Right cardiac atrium (tissue), 5 donors: ENCODE measurements around the gene NR2C2. TPM values are rescaled to one million over a fixed set of nuclear protein-coding genes. Genes with fewer than 3 reads are reported as not detected.

ENCODE experiments used
- ATAC-seq, 2 donors: fragments of 200-7000 bp; cut with Tn5 transposase; one replicate each; pipeline versions ENCODE4 v1.8.0 to v1.9.1; 2020; ENCODE audit warnings: moderate library complexity in 2 of 2, mild to moderate bottlenecking in 1 of 2
- DNase-seq, 3 donors: peaks; one replicate each; pipeline ENCODE4 v3.0.0-alpha.2; 2020
- H3K27ac ChIP-seq: one replicate; pipeline ENCODE4 v1.5.1; 2013; ENCODE audit warnings: mild to moderate bottlenecking, low read length, control low read depth, moderate library complexity
- H3K27me3 ChIP-seq: one replicate; pipeline ENCODE4 v1.6.1; 2013; ENCODE audit not compliant: control insufficient read depth, insufficient read depth
- H3K4me1 ChIP-seq: one replicate; pipeline ENCODE4 v1.6.1; 2013; ENCODE audit warnings: low read length; ENCODE audit not compliant: control insufficient read depth, insufficient read depth
- H3K4me3 ChIP-seq: one replicate; pipeline ENCODE4 v1.5.1; 2013; ENCODE audit warnings: low read length, control low read depth
- H3K9me3 ChIP-seq: one replicate; pipeline ENCODE4 v1.6.1; 2013; ENCODE audit warnings: low read length; ENCODE audit not compliant: control insufficient read depth
- WGBS: extraction: QIAGEN DNeasy Blood & Tissue Kit; methylation state at CpG from one replicate; pipeline ENCODE4 v1.1.7; 2013; 5-methylcytosine and 5-hydroxymethylcytosine counted together
- intact Hi-C, 4 donors: fragments of 100-400 bp; cut with DNase I; formaldehyde crosslinking; loops; one replicate each; pipeline versions ENCODE4 v1.11.0 to v1.14.0; 2022 to 2023
- polyA plus RNA-seq: library from polyadenylated mRNA; stranded (reverse); fragments of 200-250 nt; gene quantifications from one replicate; pipeline ENCODE4 v1.2.3, GENCODE V29; 2013
- total RNA-seq, 4 donors: library from RNA; stranded (reverse); fragmentation: NEBNext Ultra II Directional; extraction: Animal tissue kit (Norgen Biotek cat#: 25700); gene quantifications; one replicate each; pipeline ENCODE4 v1.2.1, GENCODE V29; 2021
- donor health status: healthy with polysubstance abuse.
- donor health status: DM: no; HTN: yes; CAD: no.
- donor health status: DM: no; HTN: no; CAD: no.
- donor health status: DM: no; HTN: yes; CAD: no; lungs with severe emphysema.
- donor health status: DM: yes; HTN: yes; CAD: no.

Gene NR2C2
- total and polyA plus RNA-seq, 5 donors = 8.3 to 36.0 (median 32.0) TPM

DNA sequence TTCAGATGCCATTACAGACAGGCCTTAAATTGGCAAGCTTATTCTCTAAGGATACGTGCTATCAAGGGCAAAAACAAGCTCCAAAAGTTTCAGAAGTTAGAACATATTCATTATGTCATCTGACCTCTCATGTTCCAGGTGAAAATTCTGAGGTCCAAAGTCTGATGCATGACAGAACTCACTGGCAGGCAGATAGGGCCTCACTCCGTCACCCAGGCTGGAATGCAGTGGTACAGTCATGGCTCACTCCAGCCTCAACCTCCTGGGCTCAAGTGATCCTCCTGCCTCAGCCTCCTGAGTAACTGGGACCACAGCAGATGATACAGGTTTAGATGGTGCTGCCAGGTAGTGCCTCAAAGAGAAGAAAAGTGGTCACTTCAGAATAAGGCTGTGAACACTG lies 102.2 kb downstream of the NR2C2 start:
- intact Hi-C loops = loop anchor here in 1 of 4 donors (10.0 kb wide), 1 partner anchor 105 kb away; the partner anchor contains the start of gene NR2C2
- no peaks in the 10 kb centered on the region for H3K9me3 ChIP-seq

DNA sequence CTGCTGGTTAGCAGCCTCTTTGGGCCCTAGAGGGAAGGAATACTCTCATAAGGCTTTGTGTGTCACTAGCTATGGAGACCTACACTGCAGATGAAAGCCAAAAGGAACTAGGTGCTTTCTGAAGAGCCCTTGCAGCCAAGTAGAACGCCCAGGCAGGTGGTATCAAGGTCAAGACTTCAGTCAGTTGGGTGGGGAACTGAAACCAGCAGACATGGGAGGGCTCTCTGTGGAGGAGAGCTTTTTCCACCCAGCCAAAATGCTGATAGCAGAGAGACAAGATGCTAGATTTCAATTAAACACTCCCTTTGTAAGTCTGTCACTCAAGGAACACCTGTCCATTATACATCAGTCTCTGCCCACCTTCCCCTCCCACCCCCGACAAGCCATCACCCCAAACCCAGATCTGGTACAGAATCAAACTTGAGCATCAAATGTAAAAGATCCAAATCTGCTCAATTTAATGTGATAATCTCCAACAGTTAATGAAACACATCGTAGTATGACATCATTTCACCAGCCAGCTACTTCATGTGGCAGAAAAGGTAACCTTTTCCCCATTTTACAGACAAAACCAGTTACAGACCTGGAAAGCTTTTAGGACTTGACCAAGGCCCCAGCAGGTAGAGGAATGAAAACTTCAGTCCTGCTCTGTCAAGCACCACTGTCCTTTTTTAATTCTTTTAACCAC lies 103.2 kb downstream of the NR2C2 start:
- H3K4me3 ChIP-seq = no peak overlapping the region
- no peak overlapping the region for H3K27ac ChIP-seq
- intact Hi-C loops = loop anchor here in 1 of 4 donors (10.0 kb wide), 1 partner anchor 876 kb away; the partner anchor contains the start of genes LSM3 and XPC
- ATAC-seq = no peak
- WGBS = 86% methylated on average over 3 of the region's 3 CpGs
- H3K4me1 ChIP-seq = no peaks in the 10 kb centered on the region
- H3K27me3 ChIP-seq = no peaks in the 10 kb centered on the region
- DNase-seq = no peak
- no peaks in the 10 kb centered on the region for H3K9me3 ChIP-seq

More for the DNA sequence above, 102.2 kb downstream of the NR2C2 start:
- no peak overlapping the region for H3K27ac ChIP-seq
- no peak overlapping the region for H3K4me3 ChIP-seq
- ATAC-seq (no peak), DNase-seq (no peak)
- 85% methylated on average over 2 of the region's 2 CpGs for WGBS
- no peaks in the 10 kb centered on the region for H3K27me3 ChIP-seq
- H3K4me1 ChIP-seq = no peaks in the 10 kb centered on the region

DNA sequence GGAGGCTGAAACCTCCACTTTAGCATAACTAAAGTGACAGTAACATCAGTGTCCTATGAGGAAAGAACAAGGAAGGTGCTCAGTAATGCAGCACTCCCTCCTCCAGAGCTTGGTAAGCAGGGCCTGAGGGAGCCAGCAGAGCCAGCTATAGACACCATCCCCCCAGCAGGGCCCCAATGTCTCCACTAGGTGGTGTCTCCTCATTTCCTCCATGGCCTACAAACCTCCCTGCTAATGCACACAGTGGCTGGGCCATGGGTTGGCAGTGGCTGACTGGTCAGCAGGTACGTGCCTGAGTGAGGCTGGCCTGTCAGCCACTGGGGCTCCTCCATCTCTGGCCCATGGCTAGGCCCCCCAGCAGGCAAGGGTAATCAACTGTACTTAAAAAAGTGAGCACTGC lies 104.1 kb downstream of the NR2C2 start:
- intact Hi-C loops = loop anchor here in 1 of 4 donors (10.0 kb wide), 1 partner anchor 877 kb away; the partner anchor contains the start of genes LSM3 and XPC

DNA sequence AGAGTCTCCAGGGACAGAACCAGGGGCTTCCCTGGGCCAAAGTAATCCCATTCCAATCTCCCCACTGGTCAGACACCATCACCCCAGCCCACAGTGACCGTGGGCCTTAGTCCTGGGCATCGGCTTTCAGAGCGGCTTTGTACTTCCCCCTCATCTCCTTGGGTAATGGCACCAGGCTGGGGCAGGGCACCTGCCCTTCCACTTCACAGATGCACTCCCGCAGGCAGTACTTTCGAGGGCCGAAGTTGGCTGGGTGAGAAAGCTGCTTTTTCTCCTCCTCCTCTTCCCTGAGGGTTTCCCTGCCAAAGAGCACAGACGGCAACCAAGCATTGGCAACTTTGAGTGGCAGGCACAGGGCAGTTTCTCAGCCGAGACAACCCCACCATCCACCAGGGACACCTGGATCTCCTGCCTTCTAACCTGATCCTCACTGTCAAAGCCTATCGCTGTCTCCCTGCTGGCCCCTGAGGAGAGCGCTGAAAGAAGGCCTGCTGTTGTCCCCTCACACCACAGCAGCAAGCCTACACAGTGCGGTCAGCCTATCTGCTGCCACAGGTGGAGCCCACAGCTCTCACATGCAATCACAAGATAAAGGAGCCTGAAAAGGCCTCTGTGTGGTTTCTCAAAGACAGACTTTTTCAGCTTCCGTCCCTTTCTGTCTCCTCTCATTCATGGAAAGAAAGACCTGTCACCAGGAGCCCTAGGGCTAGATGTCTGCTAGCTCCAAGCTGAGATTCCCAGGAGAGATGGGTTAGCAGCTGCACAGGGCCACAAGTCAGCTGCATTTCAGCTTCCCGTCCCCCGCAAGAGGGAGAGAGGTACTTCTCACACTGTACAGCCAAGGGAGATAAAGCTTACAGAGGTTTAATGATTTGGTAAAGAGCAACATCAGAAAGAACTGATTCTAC lies 105.2 kb downstream of the NR2C2 start:
- no peak for ATAC-seq
- Histone ChIP-seq H3K9me3 (no peaks in the 10 kb centered on the region), H3K27ac (no peak overlapping the region), H3K4me1 (no peaks in the 10 kb centered on the region), H3K27me3 (no peaks in the 10 kb centered on the region), H3K4me3 (no peak overlapping the region)
- intact Hi-C loops = loop anchor here in 1 of 4 donors (10.0 kb wide), 1 partner anchor 878 kb away; the partner anchor contains the start of genes LSM3 and XPC
- 88% methylated on average over 14 of the region's 14 CpGs for WGBS
- DNase-seq = no peak

More for the DNA sequence above, 104.1 kb downstream of the NR2C2 start:
- H3K27ac ChIP-seq = no peak overlapping the region
- ATAC-seq (peak; percentile 59 to 63), DNase-seq (no peak)
- no peaks in the 10 kb centered on the region for H3K4me1 ChIP-seq
- no peaks in the 10 kb centered on the region for H3K27me3 ChIP-seq
- H3K9me3 ChIP-seq = no peaks in the 10 kb centered on the region
- WGBS = 86% methylated on average over 1 of the region's 1 CpG
- H3K4me3 ChIP-seq = no peak overlapping the region

DNA sequence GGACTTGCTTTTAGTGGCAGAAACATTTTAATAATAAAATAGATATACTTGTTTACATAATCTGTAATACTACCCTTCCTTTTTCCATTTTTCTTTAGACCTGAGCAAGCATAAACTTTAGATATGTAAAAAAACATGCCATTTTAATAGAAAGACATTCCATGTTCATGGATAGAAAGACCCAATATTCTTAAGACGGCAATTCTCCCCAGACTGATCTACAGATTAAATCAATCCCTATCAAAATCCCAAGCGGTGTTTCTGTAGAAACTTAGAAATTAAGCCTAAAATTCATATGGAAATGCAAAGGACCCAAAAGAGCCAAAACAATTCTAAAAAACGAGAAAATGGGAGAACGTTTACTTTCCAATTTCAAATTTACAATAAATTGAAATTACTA lies 106.2 kb downstream of the NR2C2 start:
- DNase-seq (no peak), ATAC-seq (no peak)
- no peak overlapping the region for H3K4me3 ChIP-seq
- H3K27ac ChIP-seq = no peak overlapping the region
- intact Hi-C loops = loop anchor here in 1 of 4 donors (10.0 kb wide), 1 partner anchor 879 kb away; the partner anchor contains the start of genes LSM3 and XPC
- 97% methylated on average over 4 of the region's 4 CpGs for WGBS
- no peaks in the 10 kb centered on the region for H3K27me3 ChIP-seq
- no peaks in the 10 kb centered on the region for H3K4me1 ChIP-seq
- H3K9me3 ChIP-seq = no peaks in the 10 kb centered on the region

DNA sequence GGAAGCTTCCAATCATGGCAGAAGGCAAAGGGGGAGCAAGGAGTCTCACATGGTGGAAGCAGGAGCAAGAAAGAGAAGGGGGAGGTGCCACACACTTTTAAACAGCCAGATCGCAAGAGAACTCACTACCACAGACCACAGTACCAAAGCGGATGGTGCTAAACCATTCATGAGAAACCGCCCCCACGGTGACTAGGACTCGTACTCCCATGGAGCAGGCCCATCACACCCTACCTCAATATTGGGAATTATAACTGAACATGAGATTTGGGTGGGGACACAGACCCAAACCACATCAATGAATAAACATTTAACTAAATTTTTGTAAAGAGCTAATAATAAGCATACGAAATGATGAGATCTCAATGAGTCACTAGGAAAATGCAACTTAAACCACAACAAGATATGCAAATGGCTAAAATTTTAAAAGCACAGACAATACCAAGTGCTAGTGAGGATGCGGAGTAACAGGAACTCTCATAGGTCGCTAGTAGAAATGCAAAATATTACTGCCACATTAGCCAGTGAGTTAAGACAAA lies 107.7 kb downstream of the NR2C2 start:
- no peaks in the 10 kb centered on the region for H3K9me3 ChIP-seq
- intact Hi-C loops = loop anchor here in 1 of 4 donors (10.0 kb wide), 1 partner anchor 880 kb away; the partner anchor contains the start of genes LSM3 and XPC
- WGBS = 91% methylated on average over 8 of the region's 8 CpGs

DNA sequence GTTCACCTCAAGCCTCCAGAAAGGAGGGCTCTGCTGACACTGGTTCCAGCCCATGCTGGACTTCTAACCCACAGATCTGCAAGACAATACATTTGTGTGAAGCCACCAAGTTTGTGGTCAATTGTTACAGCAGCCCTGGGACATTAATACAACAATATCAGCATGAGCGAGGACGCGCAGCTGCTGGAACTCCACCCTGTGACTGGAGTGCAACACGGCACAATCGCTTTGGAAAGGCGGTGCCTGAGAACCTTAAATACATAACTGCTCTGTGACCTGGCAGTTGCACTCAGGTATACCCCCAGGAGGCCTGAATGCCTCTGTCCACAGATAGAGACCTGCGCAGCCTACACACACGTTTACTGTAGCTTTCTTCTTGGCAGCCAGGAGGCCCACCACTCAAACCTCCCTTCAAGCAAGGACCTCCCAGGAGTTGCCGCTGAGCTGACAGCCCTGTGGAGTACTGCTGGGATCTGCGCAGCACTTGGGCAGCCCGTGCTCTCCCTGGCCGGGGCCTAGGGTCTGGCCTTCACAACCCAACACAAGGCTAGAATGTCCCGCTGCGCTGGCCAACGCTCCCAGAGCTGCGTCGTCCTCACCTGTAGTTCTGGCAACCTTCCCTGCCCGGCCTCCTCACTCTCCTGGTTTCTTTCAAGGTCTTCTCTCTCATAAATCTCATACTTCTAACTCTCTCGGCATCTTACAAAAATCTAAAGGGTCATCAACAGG lies 109.5 kb downstream of the NR2C2 start:
- WGBS = 91% methylated on average over 19 of the region's 19 CpGs
- Histone ChIP-seq H3K4me1 (no peaks in the 10 kb centered on the region), H3K27me3 (no peaks in the 10 kb centered on the region), H3K27ac (no peak overlapping the region), H3K4me3 (no peak overlapping the region), H3K9me3 (no peaks in the 10 kb centered on the region)
- intact Hi-C loops = loop anchor here in 1 of 4 donors (10.0 kb wide), 1 partner anchor 882 kb away; the partner anchor contains the start of genes LSM3 and XPC
- DNase-seq (no peak), ATAC-seq (peak; percentile 22 to 24)

More for the DNA sequence above, 107.7 kb downstream of the NR2C2 start:
- H3K4me1 ChIP-seq = no peaks in the 10 kb centered on the region
- H3K4me3 ChIP-seq = no peak overlapping the region
- ATAC-seq (no peak), DNase-seq (no peak)
- H3K27ac ChIP-seq = no peak overlapping the region
- H3K27me3 ChIP-seq = no peaks in the 10 kb centered on the region

DNA sequence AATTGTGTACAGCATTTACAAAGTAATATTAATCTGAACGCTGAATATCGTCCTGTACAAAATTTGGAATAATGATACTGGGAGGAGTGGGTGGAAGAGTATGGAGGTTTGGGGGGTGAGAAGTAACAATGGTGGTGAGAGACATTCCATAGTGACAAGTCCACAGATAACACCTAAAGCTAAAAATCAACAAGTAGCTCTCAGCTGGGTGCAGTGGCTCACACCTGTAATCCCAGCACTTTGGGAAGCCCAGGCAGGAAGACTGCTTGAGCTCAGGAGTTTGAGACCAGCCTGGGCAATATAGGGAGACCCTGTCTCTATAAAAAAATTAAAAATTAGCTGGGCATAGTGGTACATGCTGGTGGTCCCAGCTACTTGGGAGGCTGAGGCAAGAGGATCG lies 112.6 kb downstream of the NR2C2 start:
- H3K4me3 ChIP-seq = no peak overlapping the region
- H3K27ac ChIP-seq = no peak overlapping the region
- intact Hi-C loops = no loop called here
- no peaks in the 10 kb centered on the region for H3K4me1 ChIP-seq
- ATAC-seq = no peak
- no peak for DNase-seq
- WGBS = 93% methylated on average over 3 of the region's 3 CpGs
- no peaks in the 10 kb centered on the region for H3K27me3 ChIP-seq
- no peaks in the 10 kb centered on the region for H3K9me3 ChIP-seq

DNA sequence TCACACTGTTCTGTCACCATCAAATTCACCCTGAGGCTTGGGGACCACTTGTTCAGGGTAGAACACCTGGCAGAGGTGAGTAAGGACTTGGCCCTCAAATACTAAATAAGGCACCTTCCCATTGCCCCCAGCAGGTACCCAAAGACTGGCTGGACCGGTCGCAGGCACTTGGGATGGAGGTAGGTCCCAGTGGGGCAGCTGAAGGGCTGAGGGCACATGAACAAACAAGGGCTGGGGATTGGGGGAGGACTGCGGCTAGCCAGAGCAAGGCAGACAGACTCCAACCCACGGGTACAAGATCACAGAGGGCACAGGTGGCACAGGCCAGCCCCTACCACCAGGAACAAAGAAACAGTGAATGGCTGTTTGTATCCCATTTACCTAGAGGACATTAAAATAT lies 115.9 kb downstream of the NR2C2 start:
- ATAC-seq (peak in 1 of 2 donors; percentile 7), DNase-seq (no peak)
- no peak overlapping the region for H3K4me3 ChIP-seq
- intact Hi-C loops = no loop called here
- no peaks in the 10 kb centered on the region for H3K4me1 ChIP-seq
- no peaks in the 10 kb centered on the region for H3K9me3 ChIP-seq
- WGBS = 82% methylated on average over 4 of the region's 4 CpGs
- peak overlapping the region; percentile 3 for H3K27ac ChIP-seq
- H3K27me3 ChIP-seq = no peaks in the 10 kb centered on the region

DNA sequence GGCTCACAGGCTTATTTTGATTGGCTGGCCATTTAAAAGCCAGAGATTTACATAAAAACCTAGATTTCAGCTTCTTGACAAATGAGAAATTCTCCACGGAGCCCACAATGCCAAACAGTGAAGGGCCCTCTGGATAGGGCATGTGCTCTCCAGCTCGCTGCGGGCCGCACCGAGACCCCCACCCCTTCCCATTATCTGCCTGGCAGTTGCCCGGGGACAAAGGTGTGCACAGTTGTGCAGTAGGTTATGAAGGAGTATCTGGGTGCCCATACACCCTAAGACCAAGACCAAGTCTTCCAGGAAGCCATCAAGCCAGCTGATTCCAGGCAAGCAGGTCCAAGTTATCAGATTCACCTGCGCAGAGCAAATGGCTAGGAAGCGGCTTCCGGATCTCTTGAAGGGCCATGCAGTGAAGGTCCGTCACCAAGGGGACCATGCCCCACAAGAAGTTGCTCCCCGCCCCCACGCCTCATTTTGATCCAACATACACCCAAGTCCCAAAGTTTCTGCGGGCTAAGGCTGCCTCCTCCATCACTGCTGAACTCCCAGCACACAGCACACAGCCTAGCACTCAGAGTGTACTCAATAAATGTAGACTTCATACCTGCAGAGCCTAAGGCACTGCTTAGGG lies 116.4 kb downstream of the NR2C2 start:
- WGBS = 87% methylated on average over 13 of the region's 13 CpGs

More for the DNA sequence above, 116.4 kb downstream of the NR2C2 start:
- ATAC-seq (no peak), DNase-seq (no peak)
- Histone ChIP-seq H3K9me3 (no peaks in the 10 kb centered on the region), H3K4me1 (no peaks in the 10 kb centered on the region), H3K27me3 (no peaks in the 10 kb centered on the region), H3K27ac (no peak overlapping the region), H3K4me3 (peak overlapping the region; percentile 68)
- intact Hi-C loops = no loop called here
